Pulmonary artery endothelial cell (primary cell): Measurements from ENCODE around the gene NEURL1. TPM values are rescaled to one million over a fixed set of nuclear protein-coding genes. Genes with fewer than 3 reads are reported as not detected.

Experiments used
- DNase-seq: peaks from one replicate; pipeline ENCODE4 v3.0.0-alpha.2; 2011; ENCODE audit warnings: low read depth, low spot score
- total RNA-seq: library from RNA; depleted of rRNA; stranded (reverse); fragments of >200 nt; gene quantifications from 2 replicates; pipeline ENCODE4 v1.2.3, GENCODE V29; 2014

Gene NEURL1
- total RNA-seq, 1 donor from 2014 or later: 0.20 TPM

GRCh38 chr10:103544657-103545310 lies 51.3 kb downstream of the NEURL1 start:
- DNase-seq: no peak

GRCh38 chr10:103545366-103545765 lies 51.9 kb downstream of the NEURL1 start:
- no peak for DNase-seq

DNA sequence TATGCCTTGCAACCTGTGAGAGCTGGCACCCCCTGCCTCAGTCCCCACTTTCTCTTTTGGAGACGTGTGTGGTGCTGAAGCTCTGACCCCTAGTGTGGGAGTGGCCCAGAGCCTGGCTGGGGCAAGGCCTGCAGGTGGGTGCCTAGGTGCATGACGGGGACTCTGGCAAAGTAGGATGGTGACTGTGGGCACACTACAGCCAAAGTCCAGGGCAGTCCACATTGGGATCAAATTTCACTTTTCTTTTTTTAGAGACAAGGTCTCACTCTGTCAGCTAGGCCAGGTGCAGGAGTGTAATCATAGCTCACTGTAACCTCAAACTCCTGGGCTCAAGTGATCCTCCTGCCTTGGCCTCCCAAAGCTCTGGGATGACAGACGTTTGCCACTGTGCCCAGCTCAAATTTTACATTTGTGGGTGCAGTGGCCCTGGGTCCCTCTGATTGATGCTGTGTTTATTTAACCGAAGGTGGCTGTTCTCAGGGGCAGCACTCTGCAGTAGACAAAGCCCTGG lies 52.3 kb downstream of the NEURL1 start:
- DNase-seq: no peak

DNA sequence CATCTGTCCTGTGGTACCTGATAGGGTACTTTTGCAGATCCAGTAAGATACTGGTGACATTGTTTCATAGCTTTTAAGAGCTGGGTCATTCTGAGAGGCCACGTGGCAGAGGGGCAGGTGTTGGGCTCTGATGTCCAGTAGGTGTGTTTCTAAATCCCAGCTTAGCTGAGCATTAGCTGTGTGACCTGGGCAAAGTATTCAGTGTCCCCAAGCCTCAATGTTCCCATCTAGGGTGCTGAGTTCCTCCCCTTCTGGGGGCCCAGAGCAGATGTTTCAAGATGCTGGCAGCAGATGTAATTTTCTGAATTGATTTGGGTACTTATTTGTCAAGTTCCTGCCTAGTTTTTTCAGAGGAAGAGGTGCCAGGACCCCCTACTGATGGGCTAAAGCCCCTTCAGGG lies 52.9 kb downstream of the NEURL1 start:
- DNase-seq: no peak

DNA sequence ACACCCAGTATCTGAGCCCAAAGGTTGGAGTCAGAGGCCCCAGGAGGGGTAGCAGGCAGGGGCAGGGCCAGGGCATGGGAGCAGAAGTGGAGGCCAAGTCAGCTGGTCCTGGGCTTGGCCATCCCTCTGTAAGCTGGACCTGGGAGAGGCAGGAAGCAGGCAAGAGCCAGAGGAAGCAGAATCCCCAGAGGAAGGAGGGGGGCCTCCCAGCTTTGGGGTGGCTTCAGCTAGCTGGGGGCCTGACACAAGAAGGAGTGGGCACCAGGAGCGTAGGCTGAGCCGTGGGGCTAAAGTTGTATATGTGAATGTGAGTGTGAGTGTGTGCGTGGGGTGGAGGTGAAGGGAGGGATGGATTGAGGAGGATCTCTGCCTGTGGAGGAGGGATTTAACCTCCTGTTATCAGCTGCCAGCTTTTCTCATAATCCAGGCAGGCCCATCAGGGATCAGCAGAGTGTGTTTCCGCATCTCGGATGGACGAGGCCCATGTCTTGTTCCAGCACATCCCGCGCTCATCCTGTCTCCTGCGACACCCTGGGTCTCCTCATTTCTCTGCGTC lies 54.0 kb downstream of the NEURL1 start:
- no peak for DNase-seq

- no peak for DNase-seq
These were observed 54.5 kb downstream of the NEURL1 start for GRCh38 chr10:103548006-103548405.

DNA sequence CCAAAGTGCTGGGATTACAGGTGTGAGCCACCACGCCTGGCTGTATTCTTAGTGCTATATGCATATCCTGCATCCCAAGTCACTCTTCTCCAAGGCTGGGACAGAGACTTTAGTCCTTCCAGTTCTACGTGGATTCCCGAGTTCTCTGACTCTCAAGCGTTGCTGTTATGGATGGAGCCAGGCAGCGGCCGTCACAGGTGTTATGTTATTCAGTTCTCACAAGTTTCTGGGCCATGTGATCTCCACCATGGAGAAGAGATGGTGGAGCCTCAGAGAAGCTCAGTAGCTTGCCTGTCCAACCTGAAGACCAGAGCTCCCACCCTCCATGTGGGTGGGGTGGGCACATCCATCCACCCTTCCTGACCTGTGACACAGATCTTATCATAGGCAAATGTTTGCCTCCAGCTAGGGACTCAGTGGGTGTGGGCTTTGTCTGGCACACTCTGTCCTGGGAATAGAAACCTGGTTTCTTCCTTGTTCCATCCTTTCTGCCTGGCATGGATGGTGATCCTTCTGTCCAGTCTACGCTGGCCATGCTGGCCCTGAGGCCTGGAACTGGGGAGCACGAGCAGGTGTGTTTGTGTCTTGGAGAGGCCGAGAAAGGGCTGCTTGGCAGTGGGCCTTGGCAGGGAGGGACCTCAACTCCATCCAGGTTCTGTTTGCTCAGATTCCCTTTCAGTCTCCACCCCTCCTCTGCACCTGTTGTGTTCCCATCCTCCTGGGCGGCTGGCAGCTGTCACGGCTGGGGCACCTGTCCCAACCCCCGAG lies 55.3 kb downstream of the NEURL1 start:
- no peak for DNase-seq

- DNase-seq: no peak
These were observed 55.8 kb downstream of the NEURL1 start for GRCh38 chr10:103549349-103549685.

- no peak for DNase-seq
These were observed 56.7 kb downstream of the NEURL1 start for GRCh38 chr10:103550229-103550628.

DNA sequence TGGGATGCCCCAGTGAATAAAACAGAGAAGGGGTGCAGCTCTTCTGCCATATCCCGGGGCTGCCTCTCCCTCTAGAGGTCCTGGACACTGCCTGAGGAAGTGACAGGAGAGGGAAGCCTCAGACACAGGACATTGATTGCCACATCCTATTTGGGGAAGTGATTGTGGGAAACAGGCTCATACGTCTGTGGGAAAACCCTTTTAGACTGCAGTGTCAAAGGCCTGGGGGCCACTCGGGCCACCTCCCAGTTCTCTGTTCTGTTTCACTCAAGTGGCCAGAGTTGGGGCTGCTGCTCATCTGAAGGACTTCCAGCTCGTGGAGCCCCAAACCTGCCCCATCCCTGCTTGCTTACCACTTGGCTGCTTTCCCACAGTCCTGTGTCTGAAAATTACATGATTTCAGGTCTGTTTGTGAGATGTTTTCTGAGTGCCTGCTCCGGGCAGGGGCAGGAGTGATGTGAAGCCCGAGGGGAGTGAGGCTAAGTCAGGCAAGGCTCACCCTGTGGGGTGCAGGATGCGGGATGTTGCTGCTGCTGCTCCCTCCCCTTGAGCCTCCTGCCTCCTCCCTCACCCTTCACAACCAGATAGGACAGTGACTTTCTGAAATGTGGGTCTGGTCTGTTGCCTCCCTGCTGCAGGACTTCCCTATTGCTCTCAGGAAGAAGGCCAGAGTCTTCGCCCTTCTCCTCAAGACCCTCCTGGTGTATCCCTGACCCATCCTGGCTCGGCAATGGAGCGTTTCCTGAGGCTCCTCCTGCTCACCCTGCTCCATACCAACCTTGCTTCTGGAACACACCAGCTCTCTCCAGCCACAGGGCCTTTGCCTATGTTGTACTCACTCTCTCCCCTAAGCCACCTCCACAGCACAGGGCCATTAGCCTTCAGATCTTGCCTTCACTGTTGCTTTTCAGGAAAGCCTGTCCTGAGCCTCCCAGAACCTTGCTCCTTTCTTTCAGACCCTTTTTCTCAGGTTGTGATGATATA lies 58.4 kb downstream of the NEURL1 start:
- DNase-seq: no peak

DNA sequence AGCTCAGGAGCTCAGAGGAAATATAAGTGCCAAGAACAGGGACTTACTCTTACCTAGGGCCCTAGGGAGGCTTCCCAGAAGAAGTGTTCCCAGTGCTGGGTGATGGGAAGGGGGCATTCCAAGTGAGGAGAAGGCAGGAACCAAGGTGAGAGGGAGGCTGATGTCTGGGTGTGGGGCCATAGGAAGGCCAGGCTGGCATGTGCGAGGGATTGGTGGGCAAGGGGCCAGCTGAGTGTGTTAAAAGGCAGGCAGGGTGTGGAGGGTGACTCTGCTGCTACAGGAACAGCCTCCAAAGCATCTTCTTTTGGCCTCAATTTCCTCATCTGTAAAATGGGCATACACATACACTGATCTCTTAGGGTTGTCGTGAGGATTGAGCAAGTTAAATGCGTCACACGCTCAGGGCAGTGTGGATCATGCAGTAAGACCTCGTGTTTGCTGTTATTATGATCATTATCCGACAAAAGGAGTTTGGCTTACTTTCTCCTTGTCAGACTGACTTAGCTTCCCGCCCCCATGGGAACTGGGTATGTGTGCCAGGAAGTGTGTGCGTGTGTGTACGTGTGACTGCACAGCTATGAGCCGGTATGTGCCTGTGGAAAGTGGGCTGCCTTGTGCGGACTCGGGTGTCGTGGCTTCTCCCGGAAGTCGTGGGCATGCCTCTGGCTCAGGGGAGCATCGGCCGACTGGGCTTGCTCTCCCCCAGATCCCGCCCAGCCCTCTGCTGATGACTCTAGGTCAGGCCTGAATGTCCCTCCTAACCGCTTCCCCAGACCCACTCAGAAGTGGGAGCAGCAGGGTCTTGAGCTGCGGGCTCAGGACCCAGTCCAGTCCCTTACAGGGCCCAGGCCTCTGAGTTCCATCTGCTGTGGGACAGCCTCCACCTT lies 59.6 kb downstream of the NEURL1 start:
- no peak for DNase-seq

GRCh38 chr10:103553743-103554487 lies 60.4 kb downstream of the NEURL1 start:
- DNase-seq: no peak

GRCh38 chr10:103554488-103555324 lies 61.2 kb downstream of the NEURL1 start:
- DNase-seq: no peak

- no peak for DNase-seq
These were observed 61.8 kb downstream of the NEURL1 start for GRCh38 chr10:103555325-103555649.

DNA sequence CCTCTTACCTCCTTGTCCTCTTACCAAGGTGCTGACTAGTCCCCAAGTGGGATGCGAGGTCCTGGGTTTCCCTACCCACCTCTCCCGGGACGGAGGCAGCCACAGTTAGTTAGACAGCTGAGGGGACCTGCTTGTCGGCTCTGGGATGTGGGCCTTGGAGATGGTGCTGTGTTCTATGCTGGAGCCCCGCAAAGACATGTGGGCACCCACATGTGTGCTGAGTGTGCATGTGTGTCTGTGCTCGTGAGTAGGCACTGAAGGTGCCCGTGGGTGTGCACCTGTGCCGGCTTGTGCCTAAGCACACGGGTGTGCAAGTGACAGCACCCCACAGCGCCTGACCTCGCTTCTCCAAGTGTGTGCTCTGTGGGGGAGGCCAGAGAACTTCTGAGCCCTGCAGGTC lies 62.2 kb downstream of the NEURL1 start:
- DNase-seq: no peak

- DNase-seq: no peak
These were observed 63.0 kb downstream of the NEURL1 start for GRCh38 chr10:103556383-103557007.

- DNase-seq: no peak
These were observed 64.0 kb downstream of the NEURL1 start for GRCh38 chr10:103557455-103557854.

DNA sequence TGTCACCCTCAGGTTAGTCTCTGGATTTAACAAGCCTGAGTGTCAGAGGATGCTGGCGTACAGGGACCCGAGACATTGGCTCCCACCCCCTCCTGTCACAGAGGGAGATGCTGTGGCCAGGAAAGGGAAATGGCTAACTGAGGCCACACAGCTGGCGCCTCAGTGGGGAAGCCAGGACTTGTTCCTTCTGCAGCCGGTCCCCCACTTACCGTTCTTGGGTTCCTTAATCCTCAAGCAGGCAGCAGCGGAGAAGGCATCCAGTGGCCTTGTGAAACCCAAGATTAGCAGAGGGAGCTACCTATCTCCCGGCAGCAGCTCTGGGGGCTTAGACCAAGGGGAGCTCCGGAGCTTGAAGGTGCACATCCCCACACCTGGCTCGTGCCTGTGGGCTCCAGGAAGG lies 65.4 kb downstream of the NEURL1 start:
- DNase-seq: no peak

- DNase-seq: no peak
These were observed 66.3 kb downstream of the NEURL1 start for GRCh38 chr10:103559776-103560175.
